IPS-18a (cell line): Measurements from ENCODE around the gene GUCA2A.

Experiments
- H3K27ac ChIP-seq: one replicate; pipeline ENCODE4 v1.5.1; 2013; ENCODE audit warnings: low read length
- H3K27me3 ChIP-seq: one replicate; pipeline ENCODE4 v1.6.1; 2013; ENCODE audit warnings: mild to moderate bottlenecking, low read length; ENCODE audit not compliant: control insufficient read depth, insufficient read depth
- H3K36me3 ChIP-seq: one replicate; pipeline ENCODE4 v1.6.1; 2013; ENCODE audit warnings: low read depth, low read length; ENCODE audit not compliant: control insufficient read depth
- H3K4me1 ChIP-seq: one replicate; pipeline ENCODE4 v1.6.1; 2013; ENCODE audit warnings: low read depth, low read length; ENCODE audit not compliant: control insufficient read depth
- H3K4me3 ChIP-seq: one replicate; pipeline ENCODE4 v1.5.1; 2013; ENCODE audit warnings: low read length
- H3K9ac ChIP-seq: one replicate; pipeline ENCODE4 v1.6.1; 2013; ENCODE audit warnings: mild to moderate bottlenecking, low read length, moderate library complexity
- H3K9me3 ChIP-seq: one replicate; pipeline ENCODE4 v1.6.1; 2013; ENCODE audit warnings: low read depth, low read length; ENCODE audit not compliant: control insufficient read depth

The GUCA2A gene

DNA sequence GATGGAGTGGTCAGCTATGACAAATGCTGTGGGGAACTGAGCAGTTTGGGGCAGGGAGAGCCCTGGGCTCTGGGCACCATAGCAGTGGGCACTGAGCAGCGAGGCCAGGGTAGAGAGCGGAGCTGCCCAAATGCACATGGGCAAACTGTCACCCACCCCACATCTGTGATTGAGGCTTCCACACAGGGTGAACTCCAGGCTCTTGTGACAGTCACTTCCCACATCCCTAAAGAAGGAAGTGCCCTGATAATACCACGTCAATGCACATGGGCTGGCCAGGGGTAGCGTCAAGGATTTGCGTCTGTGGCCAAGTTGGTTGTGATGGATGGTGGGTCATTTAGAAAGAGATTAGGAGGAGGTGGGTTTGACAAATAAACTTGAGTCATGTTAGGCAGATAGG lies 13.9 kb downstream of the GUCA2A start:
- no peak overlapping the region for H3K9ac ChIP-seq
- H3K27me3 ChIP-seq = no peaks in the 10 kb centered on the region

DNA sequence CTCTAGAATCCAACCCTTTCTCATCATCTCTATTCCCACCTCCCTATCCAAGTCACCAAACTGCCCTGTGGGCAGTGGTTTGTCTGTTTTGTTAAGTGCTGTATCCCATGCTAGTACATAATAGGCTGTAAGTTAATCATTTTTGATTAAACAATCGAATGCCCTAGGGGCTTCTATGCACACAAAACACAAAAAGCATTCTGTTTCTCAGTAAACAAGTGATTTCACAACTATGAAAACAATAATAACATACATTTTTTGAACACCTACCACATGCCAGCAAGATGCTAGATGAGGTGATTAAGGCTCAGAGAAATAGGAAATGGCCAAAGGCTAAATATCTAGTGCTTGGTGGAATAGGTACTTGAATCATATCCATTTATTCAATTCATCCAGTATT lies 16.4 kb downstream of the GUCA2A start:
- no peaks in the 10 kb centered on the region for H3K9me3 ChIP-seq
- H3K4me1 ChIP-seq = no peaks in the 10 kb centered on the region
- no peak overlapping the region for H3K27ac ChIP-seq
- no peak overlapping the region for H3K4me3 ChIP-seq
- no peaks in the 10 kb centered on the region for H3K27me3 ChIP-seq
- H3K36me3 ChIP-seq = no peaks in the 10 kb centered on the region
- no peak overlapping the region for H3K9ac ChIP-seq

More for the DNA sequence above, 13.9 kb downstream of the GUCA2A start:
- no peak overlapping the region for H3K27ac ChIP-seq
- no peak overlapping the region for H3K4me3 ChIP-seq
- no peaks in the 10 kb centered on the region for H3K9me3 ChIP-seq
- no peaks in the 10 kb centered on the region for H3K36me3 ChIP-seq
- no peaks in the 10 kb centered on the region for H3K4me1 ChIP-seq

DNA sequence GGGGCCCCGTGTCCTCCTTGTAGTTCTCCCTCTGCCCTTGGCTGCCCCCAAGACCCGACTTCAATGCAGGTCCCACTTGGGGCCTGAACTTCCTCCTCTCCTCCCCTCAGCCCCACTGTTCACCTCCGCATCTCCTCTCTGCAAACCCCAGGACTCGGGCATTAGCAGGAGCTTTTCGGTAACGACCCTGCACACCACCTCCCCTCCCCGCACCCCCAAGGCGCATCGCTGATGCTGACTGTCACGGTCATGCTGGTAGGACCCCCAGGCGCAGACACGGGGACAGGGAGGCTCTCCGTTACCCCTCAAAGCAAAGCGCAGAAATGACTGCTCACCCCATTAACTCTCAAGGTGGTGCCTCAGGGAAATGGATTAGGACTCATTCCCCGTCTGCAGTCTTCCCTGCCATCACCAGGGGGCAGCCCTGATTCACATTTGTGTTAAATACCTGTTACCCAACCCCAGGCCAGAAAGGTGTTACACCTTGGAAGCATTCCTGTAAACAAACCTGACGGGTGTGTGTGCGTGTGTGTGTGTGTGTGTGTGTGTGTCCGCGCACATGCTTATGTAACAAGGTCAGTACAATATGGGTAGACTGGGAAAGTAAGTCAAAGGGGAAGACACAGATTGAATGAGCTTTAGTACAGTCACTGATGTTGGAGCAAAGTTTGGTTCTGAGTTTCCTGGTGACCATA lies 17.8 kb downstream of the GUCA2A start:
- Histone ChIP-seq H3K27ac (no peak overlapping the region), H3K27me3 (no peaks in the 10 kb centered on the region), H3K4me3 (no peak overlapping the region), H3K36me3 (no peaks in the 10 kb centered on the region), H3K9me3 (no peaks in the 10 kb centered on the region), H3K9ac (no peak overlapping the region), H3K4me1 (no peaks in the 10 kb centered on the region)

DNA sequence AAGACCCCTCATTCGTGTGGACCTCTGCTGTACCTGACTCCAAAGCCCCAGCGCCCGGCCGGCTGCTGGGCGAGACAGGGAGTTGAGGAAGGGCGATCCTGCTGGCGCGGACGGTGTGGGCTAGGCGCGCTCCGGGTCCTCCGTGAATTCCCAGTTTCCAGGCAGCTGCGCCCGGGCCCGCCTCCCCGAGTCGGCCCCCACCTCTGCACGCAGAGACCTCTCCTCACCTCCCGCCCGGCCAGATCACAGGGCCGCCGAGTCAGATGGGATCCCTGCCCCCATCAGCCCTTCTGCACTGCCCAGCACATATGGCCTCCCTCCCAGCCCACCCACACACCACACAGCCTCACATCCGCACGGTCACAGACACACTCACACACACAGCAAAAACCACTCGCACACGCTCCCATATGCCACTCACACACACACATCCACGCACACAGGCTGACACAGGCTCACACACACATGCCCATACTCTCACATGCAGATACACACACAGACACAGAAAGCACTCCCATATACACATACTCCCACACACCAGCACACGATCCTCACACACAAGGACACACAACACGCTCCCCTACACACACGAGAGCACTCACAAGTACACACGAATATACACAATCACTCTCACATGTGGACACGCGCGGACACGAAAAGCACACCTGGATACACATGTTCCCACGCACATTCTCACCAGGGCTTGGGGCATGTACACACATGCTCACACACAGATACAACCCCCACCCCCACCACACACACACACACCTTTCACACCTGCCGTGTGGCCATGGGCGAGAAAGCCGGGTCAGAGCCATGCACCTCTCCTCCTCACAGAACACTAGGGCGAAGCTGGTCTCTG lies 18.6 kb downstream of the GUCA2A start:
- Histone ChIP-seq H3K27me3 (no peaks in the 10 kb centered on the region), H3K9me3 (no peaks in the 10 kb centered on the region), H3K27ac (no peak overlapping the region)

DNA sequence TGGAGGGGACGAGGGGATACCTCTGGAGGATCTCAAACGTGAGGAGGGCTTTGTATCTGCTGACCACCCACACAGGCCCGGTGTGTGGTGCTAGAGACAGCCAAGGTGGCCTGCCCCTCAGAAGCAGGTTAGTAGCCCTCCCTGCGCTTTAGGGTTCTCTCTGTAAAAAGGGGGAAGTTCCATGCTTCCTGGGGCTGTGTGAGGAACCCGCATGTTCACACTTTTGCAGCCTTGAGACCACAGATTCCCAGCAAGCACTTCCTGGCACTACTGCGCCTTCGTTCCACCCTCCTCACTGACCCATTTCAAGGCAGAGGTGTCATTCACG lies 19.2 kb downstream of the GUCA2A start:
- H3K9ac ChIP-seq = no peak overlapping the region
- H3K27ac ChIP-seq = no peak overlapping the region
- H3K4me3 ChIP-seq = no peak overlapping the region
- no peaks in the 10 kb centered on the region for H3K36me3 ChIP-seq
- no peaks in the 10 kb centered on the region for H3K27me3 ChIP-seq
- H3K4me1 ChIP-seq = no peaks in the 10 kb centered on the region
- H3K9me3 ChIP-seq = no peaks in the 10 kb centered on the region

More for the DNA sequence above, 18.6 kb downstream of the GUCA2A start:
- Histone ChIP-seq H3K4me1 (no peaks in the 10 kb centered on the region), H3K36me3 (no peaks in the 10 kb centered on the region), H3K9ac (no peak overlapping the region), H3K4me3 (no peak overlapping the region)

DNA sequence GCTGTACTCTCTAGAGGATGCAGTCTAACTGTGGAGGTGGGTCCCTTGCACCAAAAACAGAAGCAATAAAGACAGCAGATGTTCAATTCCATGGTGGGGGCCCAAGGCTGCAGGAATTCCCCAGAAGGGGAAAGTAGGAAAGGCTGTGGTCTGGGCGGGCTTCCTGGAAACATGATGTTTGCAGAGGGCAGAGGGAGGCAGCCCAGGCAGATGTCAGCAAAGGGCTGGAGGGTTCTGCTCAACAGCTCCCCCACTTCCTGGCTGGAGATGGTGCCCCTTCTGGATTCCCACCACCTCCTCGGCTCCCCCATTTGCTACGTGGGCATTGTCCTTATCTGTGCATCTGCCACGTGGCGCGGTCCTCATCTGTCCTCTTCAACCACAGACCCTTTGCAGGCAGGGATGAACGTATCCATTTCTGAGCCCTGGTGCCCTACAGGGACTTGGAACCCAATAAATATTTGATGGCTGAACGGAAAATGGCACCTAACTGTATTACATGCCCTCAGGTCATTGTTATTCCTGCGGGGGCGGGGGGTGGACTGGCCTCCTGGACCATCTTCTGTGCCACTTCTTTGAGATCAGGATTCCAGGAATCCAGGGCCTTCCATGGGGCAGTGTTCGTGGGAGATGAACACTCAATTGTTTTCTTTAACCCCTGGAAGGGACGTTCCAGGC lies 19.7 kb downstream of the GUCA2A start:
- H3K27me3 ChIP-seq = no peaks in the 10 kb centered on the region
- H3K4me3 ChIP-seq = no peak overlapping the region
- H3K4me1 ChIP-seq = no peaks in the 10 kb centered on the region
- H3K9ac ChIP-seq = no peak overlapping the region
- no peaks in the 10 kb centered on the region for H3K36me3 ChIP-seq
- no peaks in the 10 kb centered on the region for H3K9me3 ChIP-seq
- H3K27ac ChIP-seq = no peak overlapping the region

DNA sequence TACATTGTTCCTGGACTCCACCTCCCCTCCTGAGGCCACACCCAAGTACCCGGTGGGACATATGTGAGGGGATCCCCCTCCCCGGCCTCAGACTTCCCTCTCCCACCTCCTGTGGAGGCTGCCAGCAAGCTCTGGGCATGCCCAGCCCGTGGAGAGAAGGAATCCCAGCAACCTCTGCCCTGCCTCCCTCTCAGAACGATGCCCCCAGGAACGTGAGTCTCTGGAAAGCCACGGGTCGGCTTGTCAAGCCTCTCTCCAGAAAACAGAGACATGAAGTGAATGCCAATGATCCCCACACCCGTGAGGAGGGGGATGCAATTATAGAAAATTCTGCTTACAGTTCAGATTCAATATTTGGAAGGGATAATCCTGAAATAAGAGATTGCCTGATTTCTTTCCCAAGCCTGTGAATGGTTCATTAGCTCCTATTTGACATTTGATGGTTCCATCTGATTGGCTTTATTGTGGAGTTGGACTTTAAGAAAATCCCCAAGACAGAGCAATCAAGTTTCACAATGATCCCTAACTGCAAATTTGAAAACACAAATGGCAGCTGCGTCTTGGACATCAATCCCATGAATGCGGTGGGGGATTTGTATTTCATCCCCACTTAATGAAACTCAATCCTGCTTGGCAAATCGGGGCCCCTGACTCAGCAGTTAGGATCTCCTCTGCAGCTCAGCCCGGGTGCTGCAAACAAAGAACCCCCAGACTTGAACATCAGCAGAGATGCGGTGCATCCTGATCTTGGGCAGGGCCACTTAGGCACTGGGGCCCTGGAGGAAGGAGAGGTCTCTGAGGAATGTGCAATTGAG lies 20.4 kb downstream of the GUCA2A start:
- H3K9ac ChIP-seq = no peak overlapping the region
- H3K4me1 ChIP-seq = no peaks in the 10 kb centered on the region
- H3K27me3 ChIP-seq = no peaks in the 10 kb centered on the region
- H3K4me3 ChIP-seq = no peak overlapping the region
- H3K27ac ChIP-seq = no peak overlapping the region
- H3K36me3 ChIP-seq = no peaks in the 10 kb centered on the region
- no peaks in the 10 kb centered on the region for H3K9me3 ChIP-seq

DNA sequence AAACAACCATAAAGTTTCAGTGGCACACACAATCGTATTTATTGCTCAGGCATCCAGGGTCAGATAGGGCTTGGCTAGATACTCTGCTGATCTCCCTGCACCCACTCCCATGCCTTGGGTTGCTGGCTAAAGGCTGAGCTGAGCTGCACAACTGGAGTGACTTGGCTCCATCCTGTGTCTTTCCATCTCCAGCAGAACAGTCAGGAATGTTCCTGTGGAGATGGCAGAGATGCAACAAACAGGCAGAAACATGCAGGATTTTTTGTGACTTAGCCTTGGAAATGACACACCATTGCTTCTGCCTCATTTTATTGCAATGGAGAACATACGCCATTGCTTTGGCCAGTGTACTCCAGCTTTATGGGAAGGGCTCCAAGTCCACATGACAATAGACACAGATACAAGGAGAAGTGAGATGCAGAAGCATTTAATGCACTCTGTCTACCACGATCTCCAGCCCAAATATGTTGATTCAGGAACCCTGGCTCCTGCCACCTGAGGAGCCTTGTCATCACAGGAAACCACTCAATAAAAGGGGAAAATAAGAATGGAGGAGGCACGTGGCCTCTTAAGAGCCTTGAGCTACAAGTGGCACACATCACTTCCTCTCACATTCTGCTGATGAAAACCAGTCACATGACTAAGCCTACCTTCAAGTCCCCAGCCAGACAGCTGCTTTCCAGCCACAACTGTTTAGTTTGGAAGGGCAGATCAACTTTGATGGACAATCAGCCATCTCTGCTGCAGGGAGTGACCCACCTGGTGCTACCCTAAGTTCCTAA lies 21.5 kb downstream of the GUCA2A start:
- Histone ChIP-seq H3K27ac (no peak overlapping the region), H3K4me1 (no peaks in the 10 kb centered on the region), H3K4me3 (no peak overlapping the region), H3K36me3 (no peaks in the 10 kb centered on the region), H3K9me3 (no peaks in the 10 kb centered on the region), H3K27me3 (no peaks in the 10 kb centered on the region), H3K9ac (no peak overlapping the region)

DNA sequence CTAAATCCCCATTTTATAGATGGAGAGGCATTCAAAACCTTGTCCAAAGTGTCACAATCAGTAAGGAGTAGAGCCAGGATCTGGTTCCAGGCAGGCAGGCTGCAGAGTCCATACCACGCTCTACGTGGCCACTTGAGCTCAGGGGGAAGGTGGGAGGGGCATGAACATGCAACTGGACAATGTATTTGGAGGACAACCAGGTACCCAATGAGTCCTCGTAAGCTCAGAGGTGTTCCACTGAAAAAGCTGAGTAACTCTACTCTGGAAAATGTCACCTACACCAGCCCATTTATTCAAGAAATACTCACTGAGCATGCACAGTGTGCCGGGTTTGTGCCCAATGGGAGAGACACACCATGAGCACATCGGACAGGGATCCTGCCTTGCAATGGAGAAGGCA lies 22.6 kb downstream of the GUCA2A start:
- H3K9me3 ChIP-seq = no peaks in the 10 kb centered on the region
- peaks cover 4% of the 10 kb centered on the region for H3K4me1 ChIP-seq
- no peaks in the 10 kb centered on the region for H3K36me3 ChIP-seq
- H3K4me3 ChIP-seq = no peak overlapping the region
- H3K27ac ChIP-seq = no peak overlapping the region
- no peaks in the 10 kb centered on the region for H3K27me3 ChIP-seq
- no peak overlapping the region for H3K9ac ChIP-seq

DNA sequence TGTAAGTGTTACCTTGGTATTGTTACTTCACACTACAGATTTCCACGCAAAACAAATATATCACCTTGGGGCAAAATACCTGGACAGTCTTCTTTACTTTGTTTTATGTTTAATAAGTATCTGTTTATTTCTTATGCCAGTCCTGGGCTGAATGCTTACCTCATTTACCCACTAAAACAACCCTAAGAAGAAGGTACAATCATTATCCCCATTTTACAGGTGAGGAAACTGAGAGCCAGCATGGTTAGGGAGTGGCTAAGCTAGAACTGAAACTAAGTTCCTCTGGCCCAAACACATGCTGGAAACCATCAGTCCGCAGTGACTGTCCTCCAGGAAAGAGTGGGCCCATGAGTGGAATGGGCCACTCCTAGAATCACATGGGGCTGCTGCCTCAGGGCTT lies 24.4 kb downstream of the GUCA2A start:
- Histone ChIP-seq H3K27ac (no peak overlapping the region), H3K9me3 (no peaks in the 10 kb centered on the region), H3K9ac (no peak overlapping the region), H3K27me3 (no peaks in the 10 kb centered on the region), H3K4me3 (no peak overlapping the region), H3K36me3 (no peaks in the 10 kb centered on the region), H3K4me1 (peaks cover 4% of the 10 kb centered on the region)
